ENCODE measurements around the gene COG5. TPM values are rescaled to one million over a fixed set of nuclear protein-coding genes. Genes with fewer than 3 reads are reported as not detected.

The COG5 gene
- total and polyA plus RNA-seq, 2 of the 4 experiments (the other 2 are of a cell fraction) = 18.5 to 27.4 TPM

GRCh38 chr7:107392830-107393229 lies 170.9 kb downstream of the COG5 start:
- no peak overlapping the region for H4K91ac ChIP-seq (ENCODE audit: insufficient read depth, low read depth, low read length)
- no peak overlapping the region for H3K23ac ChIP-seq (ENCODE audit: low read depth, low read length)
- no peak overlapping the region for H3K4me3 ChIP-seq (ENCODE audit: insufficient read depth, low read depth, low read length)
- POLR2A ChIA-PET (ENCODE audit: unreplicated experiment) = interaction anchor here (0.6 kb wide), 1 partner anchor 335 kb away, joined by 3 read pairs; no protein-coding TSS in a partner anchor
- no peaks in the 10 kb centered on the region for H3K9me3 ChIP-seq (ENCODE audit: control insufficient read depth, insufficient read depth, low read length)
- dilution Hi-C loops (cut with HindIII; ENCODE audit: low sequenced_read_pairs, unreplicated experiment) (no loop called here), in situ Hi-C loops (cut with MboI; ENCODE audit: low sequenced_read_pairs) (no loop called here), intact Hi-C loops (cut with micrococcal nuclease) (no loop called here)
- H3K36me3 ChIP-seq (ENCODE audit: control insufficient read depth, insufficient read depth, low read length) = no peaks in the 10 kb centered on the region
- H2AFZ ChIP-seq (replicated peaks; ENCODE audit: low read length, poor library complexity) = no peak overlapping the region
- H3K9me1 ChIP-seq (ENCODE audit: insufficient read depth, low read length) = peaks cover 9% of the 10 kb centered on the region
- H3K79me1 ChIP-seq (ENCODE audit: low read depth in 1 of 2, low read length in 2 of 2) = peaks cover 0 to 18% of the 10 kb centered on the region in 2 experiments; a peak in 2 of 4 replicates
- no peak overlapping the region for H3K18ac ChIP-seq (ENCODE audit: low read depth, low read length)
- no peak overlapping the region for H2AK5ac ChIP-seq (ENCODE audit: low read depth, low read length)
- H3K56ac ChIP-seq (ENCODE audit: extremely low read depth, insufficient read depth, low read length) = no peak overlapping the region
- no peak for ATAC-seq (ENCODE audit: low read depth)
- DNase-seq = no peak
- no TSS peak for BruUV-seq (replicated peaks)
- 100% methylated on average over 1 of the region's 3 CpGs; no CpG with 5 or more reads in 1 of the 2 experiments for WGBS, 2 experiments (ENCODE audit: extremely low coverage in 2 of 2, insufficient read length in 1 of 2)
- H2BK20ac ChIP-seq (ENCODE audit: low read depth, low read length) = no peak overlapping the region
- H3K9ac ChIP-seq (ENCODE audit: low read depth, low read length) = no peak overlapping the region
- no peaks in the 10 kb centered on the region for H3K27me3 ChIP-seq (ENCODE audit: control insufficient read depth, insufficient read depth, low read length)
- H4K8ac ChIP-seq (ENCODE audit: low read depth in 2 of 2, low read length in 2 of 2) = no peak overlapping the region
- CTCF ChIA-PET = interaction anchor here (1.0 kb wide), 1 partner anchor 9 kb away, joined by 3 read pairs; no protein-coding TSS in a partner anchor
- no peak overlapping the region for H2BK120ac ChIP-seq (ENCODE audit: low read depth, low read length)
- H3K4me1 ChIP-seq (ENCODE audit: control insufficient read depth, insufficient read depth, low read length) = peaks cover 2% of the 10 kb centered on the region; the same call in 1 of the 2 replicates
- no peak overlapping the region for H3K4me2 ChIP-seq (ENCODE audit: low read depth, low read length)
- H4K20me1 ChIP-seq (ENCODE audit: insufficient read depth, low read length) = no peaks in the 10 kb centered on the region
- no peak overlapping the region for H2BK15ac ChIP-seq (ENCODE audit: low read depth, low read length)
- H2AK9ac ChIP-seq (replicated peaks; ENCODE audit: low read depth, low read length, poor library complexity) = no peak overlapping the region
- H3K27ac ChIP-seq (ENCODE audit: insufficient read depth, low read length) = no peak overlapping the region
- no peak overlapping the region for H4K5ac ChIP-seq (ENCODE audit: low read depth, low read length)
- no peak overlapping the region for H3K14ac ChIP-seq (replicated peaks; ENCODE audit: low read depth, low read length)
- TF ChIP-seq CHD1 (IDR thresholded peaks at IDR 0.05; ENCODE audit: low read depth, low read length) (no peak), POLR2A (IDR thresholded peaks at IDR 0.05; ENCODE audit: low read depth, low read length) (no peak), SMC3 (IDR thresholded peaks at IDR 0.05; ENCODE audit: low read depth, low read length) (no peak), MAZ (IDR thresholded peaks at IDR 0.05; ENCODE audit: borderline replicate concordance, low read depth, low read length) (no peak), MAFK (IDR thresholded peaks at IDR 0.05; ENCODE audit: low read depth, low read length) (no peak), USF2 (IDR thresholded peaks at IDR 0.05; ENCODE audit: low read depth, low read length) (no peak), FOS (IDR thresholded peaks at IDR 0.05; ENCODE audit: low read depth, low read length) (no peak), BHLHE40 (IDR thresholded peaks at IDR 0.05; ENCODE audit: low read depth, low read length) (no peak), MXI1 (IDR thresholded peaks at IDR 0.05; ENCODE audit: borderline replicate concordance, low read depth, low read length) (no peak), CTCF (conservative IDR thresholded peaks at IDR 0.05; ENCODE audit: low read depth, low read length) (no peak), RFX5 (IDR thresholded peaks at IDR 0.05; ENCODE audit: low read depth, low read length) (no peak), NFE2L2 (IDR thresholded peaks at IDR 0.05; ENCODE audit: low read depth, low read length) (no peak), RCOR1 (IDR thresholded peaks at IDR 0.05; ENCODE audit: insufficient replicate concordance, low read length) (no peak), RAD21 (IDR thresholded peaks at IDR 0.05; ENCODE audit: low read length) (no peak), CEBPB (IDR thresholded peaks at IDR 0.05; ENCODE audit: low read depth, low read length) (no peak)
- no peak overlapping the region for H3K4ac ChIP-seq (ENCODE audit: low read depth, low read length)
- no peak overlapping the region for H2BK5ac ChIP-seq (ENCODE audit: low read depth, low read length, poor library complexity, severe bottlenecking)

All from IMR-90 (cell line).